ENCODE measurements around the gene GNB1L.
"Not testable (repeated sequence)": the region's sequence is repeated elsewhere in the genome, so short reads cannot be mapped to it uniquely, and the experiment has no call there.

Gene GNB1L

GRCh38 chr22:19843857-19844376 lies 10.8 kb downstream of the GNB1L start:
- no peak for DNase-seq (ENCODE audit: low read depth)

DNA sequence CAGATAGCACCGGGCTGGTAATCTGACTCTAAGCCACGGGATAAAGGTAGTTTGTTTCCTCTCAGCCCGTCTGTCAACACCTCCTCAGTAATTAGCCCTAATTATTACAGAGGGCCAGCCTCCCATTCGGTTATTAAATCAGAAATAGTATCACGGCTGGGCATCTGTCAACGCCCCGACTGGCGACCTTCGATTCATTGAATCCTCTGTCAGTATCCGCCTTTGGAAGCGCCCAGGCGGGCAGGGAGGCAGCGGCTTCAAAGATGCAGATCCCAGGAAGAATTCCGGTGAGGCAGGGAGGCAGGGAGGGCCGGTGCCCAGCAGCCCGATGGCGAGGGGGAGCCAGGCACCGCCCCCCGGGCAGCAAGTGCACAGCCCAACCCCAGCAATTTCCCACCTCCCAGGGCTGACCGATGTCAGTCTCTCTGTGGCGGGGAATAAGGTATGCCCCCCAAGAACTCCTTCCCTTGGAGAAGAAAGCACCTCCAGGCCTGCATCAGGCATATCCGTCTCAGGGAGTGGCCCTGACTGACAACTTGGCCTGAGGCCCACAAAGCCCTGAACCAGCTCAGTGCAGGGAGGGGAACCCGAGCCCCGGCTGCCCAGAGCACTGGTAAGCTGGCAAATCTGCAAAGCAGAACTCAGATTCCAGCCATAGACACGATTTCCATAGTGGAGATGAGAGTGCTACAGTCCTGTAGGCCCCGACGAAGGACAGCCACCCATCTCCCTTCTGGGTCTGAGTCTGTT lies 11.4 kb downstream of the GNB1L start:
- DNase-seq (ENCODE audit: low read depth): no peak

DNA sequence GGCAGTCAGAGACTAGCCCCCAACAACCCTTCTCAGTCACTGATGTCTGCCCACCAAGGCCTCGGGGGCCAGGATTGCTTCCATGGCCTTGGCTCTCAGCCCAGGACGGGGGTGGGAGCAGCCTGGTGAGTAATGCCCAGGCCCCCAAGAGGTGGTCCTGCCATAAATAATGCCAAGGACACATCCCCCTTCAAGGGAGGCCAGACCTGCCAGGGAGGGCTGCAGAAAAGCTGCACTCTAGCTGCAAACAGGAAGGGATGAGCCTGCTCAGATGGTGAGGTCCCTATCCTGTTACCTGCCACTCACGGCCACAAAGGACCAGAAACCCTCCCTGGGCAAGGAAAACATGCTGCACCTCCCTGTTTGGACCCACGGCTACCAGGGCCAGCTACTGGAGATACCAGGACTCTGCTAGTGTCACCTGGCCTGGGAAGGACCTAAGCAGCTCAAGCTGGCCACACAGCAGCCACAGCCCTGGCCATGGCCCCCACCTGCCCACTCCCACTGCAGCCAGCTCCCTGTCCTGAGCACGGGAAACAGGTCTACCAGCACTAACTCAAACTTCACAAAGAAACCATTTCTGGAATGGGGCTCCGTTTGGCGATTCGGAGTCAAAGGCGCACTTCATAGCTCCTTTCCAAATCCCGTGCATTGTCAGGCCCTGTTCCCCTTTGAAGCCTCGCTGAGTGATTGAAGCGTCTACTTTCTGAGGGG lies 12.1 kb downstream of the GNB1L start:
- no peak for DNase-seq (ENCODE audit: low read depth)

DNA sequence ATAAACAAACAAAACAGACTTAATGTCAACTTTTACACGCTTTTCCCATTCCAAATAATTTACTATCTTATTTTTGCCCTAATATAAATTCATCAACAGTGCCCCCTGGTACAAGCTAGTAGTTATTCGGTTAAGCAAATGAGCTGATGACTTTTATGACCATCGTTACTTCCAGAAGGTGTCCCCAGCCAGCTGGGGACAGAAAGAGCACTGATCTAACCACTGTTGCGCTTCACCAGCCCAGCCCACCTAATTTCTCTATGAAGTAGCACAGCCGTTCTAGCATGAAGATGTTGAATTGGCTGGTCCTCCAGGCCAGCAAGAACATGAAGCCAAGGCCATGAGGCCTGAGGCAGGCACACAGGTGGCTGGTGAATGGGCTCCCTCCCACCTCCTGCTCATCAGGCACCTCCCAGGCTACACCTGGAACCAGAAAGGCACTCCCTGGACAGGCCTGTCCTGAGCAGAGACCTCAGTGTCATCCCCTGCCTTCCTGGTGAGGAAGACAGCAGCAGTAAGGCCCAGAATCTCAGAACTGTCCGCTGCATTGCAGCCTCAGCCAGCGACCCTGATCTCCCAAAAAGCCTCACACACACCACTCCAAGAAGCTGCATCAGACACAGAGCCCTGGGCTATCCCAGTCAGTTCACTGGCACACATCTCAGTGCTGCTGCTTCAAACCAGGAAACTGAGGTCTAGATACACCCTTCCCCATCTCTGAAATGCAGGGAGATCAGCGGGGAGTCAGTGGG lies 12.9 kb downstream of the GNB1L start:
- DNase-seq (ENCODE audit: low read depth): no peak

GRCh38 chr22:19840955-19841640 lies 13.6 kb downstream of the GNB1L start:
- no peak for DNase-seq (ENCODE audit: low read depth)

DNA sequence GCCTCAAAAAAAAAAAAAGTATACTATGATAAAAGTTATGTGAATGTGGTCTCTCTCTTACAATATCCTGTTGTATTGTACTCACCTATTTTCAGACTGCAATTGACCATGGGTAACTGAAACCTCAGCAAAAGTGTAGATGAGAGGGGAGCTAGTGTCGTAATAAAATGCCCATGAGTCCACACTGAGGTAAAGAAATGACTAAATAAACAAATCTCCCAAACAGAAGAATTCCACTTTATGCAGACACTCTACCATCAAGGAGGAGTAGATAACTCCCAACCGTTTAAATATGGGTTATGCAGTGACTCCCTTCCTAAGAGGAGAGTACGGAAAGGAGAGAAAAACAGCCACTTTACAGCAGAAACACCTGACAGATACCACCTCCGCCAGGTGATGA lies 14.6 kb downstream of the GNB1L start:
- no peak for DNase-seq (ENCODE audit: low read depth)

- no peak for DNase-seq (ENCODE audit: low read depth)
Measured at GRCh38 chr22:19837915-19838314, 16.8 kb downstream of the GNB1L start.

GRCh38 chr22:19836512-19836911 lies 18.2 kb downstream of the GNB1L start:
- DNase-seq (ENCODE audit: low read depth): no peak

- no peak for DNase-seq (ENCODE audit: low read depth)
Measured at GRCh38 chr22:19834599-19834998, 20.1 kb downstream of the GNB1L start.

- not testable (repeated sequence) for DNase-seq (ENCODE audit: low read depth)
Measured at GRCh38 chr22:19833327-19833726, 21.3 kb downstream of the GNB1L start.

DNA sequence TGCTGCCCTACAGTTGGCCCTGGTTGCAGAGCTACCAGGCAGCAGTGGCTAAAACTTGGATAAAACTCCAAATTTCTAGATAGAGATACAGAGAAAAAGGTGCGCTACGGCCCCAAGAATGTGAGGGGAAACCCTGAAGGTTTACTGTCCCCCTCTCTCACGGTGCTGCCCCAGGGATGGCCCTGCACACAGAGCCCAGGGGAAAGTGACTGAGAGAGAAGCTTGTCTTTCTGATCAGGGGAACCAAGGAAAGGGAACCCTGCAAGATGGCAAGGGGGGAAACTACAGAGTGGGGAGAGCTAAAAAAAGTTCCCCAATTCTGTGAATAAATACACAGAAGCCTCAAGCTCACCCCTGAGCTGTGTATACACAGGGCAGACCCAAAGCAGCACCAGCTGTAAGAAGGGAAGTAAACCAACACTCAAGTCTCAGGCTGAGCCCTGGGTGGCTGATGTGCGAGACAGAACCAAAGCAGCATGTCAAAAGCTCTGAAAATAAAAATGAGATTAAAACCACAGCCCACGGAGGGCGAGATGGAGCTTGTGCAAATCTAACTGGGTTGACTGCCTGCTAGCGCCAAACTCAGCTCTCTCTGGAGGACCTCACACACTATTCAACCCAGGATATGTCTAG lies 22.1 kb downstream of the GNB1L start:
- no peak for DNase-seq (ENCODE audit: low read depth)

DNA sequence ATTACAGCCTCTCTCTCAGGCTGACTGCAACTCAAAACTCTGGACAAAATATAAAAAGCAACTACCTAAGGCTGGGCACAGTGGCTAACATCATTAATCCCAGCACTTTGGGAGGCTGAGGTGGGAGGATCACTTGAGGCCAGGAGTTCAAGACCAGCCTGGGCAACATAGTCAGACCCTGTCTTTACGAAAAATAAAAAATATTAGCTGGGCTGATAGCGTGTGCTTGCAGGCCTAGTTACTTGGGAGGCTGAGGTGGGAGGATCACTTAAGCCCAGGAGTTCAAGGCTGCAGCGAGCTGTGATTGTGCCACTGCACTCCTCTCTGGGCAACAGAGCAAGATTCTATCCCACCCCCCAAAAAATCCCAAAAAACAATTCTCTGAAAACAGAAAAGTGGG lies 22.7 kb downstream of the GNB1L start:
- not testable (repeated sequence) for DNase-seq (ENCODE audit: low read depth)

GRCh38 chr22:19831016-19831415 lies 23.7 kb downstream of the GNB1L start:
- DNase-seq (ENCODE audit: low read depth): no peak

- DNase-seq (ENCODE audit: low read depth): no peak
Measured at GRCh38 chr22:19828035-19828401, 26.7 kb downstream of the GNB1L start.

- DNase-seq (ENCODE audit: low read depth): no peak
Measured at GRCh38 chr22:19827341-19828034, 27.2 kb downstream of the GNB1L start.

- DNase-seq (ENCODE audit: low read depth): no peak
Measured at GRCh38 chr22:19826619-19826950, 28.1 kb downstream of the GNB1L start.

- no peak for DNase-seq (ENCODE audit: low read depth)
Measured at GRCh38 chr22:19825904-19826618, 28.6 kb downstream of the GNB1L start.

DNA sequence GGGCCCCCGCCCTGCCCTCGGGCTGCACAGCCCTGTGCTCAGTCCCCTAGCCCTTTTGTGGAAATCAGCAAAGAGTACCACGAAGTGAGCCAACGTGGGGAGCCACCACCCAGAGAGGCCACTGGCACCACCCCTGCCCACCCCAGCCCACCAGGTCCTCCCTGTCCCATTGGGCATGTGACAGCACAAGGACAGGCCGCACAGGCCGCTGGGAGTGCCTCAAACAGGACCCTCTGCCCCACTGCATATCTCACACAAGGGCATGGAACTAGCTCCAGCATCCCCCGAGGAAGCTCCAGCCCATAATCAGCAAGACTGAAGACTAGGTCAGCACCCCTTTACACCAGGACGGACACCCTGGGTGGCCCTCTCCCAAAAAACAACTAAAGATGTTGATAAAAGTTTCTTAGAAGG lies 29.7 kb downstream of the GNB1L start:
- no peak for DNase-seq (ENCODE audit: low read depth)

DNA sequence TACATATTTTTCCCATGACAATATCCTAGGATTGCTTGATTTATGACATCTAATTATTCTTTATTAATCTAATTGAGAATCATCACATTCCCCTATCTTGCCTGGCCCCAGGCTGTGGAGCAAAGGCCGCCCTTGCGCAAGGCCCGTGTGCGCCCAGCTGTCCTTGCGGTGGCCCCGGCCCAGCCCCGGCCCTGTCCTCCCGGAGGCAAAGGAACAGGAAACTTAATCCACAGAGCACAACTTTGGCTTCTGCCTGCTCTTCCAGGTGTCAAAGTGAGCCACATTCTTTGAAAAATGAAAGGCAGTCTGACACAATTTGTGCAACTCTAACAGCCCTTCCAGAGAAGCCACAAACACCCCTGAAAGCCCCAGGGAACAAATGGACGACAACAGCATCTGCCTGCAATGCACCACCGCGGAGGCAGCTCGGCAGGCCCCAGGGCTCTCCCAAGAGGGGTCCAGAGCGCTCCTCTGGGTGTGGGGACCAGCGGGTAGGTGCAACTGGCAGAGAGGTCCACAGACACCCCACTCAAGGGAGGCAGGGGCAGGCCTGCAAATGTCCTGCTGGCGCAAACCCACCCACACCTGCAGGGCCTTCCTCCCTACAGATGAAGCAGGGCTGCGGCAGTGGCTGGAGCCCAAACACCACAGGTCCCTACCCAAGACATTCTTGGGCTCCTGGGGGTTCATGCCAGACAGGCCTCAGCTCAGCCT lies 30.3 kb downstream of the GNB1L start:
- no peak for DNase-seq (ENCODE audit: low read depth)

DNA sequence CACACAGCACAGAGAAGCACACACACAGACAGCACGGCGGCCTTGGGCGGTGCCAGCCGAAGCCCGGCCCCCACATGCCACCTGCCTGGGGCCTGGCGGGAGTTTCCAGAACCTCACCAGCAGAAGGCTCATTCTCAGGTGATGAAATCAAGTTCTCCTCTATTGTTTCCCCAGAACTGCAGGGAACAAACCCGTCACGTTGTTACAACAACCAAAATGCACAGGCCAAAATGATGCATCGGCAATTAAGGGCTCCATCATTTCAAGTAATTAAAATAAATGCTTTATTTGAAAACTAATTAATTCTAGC lies 30.8 kb downstream of the GNB1L start:
- DNase-seq (ENCODE audit: low read depth): no peak
